Brain pericyte (primary cell): ENCODE measurements around the gene FGFR3.

Experiments used
- DNase-seq: peaks from one replicate; pipeline ENCODE4 v3.0.0-alpha.2; 2012; ENCODE audit warnings: low read depth, low spot score

The FGFR3 gene

DNA sequence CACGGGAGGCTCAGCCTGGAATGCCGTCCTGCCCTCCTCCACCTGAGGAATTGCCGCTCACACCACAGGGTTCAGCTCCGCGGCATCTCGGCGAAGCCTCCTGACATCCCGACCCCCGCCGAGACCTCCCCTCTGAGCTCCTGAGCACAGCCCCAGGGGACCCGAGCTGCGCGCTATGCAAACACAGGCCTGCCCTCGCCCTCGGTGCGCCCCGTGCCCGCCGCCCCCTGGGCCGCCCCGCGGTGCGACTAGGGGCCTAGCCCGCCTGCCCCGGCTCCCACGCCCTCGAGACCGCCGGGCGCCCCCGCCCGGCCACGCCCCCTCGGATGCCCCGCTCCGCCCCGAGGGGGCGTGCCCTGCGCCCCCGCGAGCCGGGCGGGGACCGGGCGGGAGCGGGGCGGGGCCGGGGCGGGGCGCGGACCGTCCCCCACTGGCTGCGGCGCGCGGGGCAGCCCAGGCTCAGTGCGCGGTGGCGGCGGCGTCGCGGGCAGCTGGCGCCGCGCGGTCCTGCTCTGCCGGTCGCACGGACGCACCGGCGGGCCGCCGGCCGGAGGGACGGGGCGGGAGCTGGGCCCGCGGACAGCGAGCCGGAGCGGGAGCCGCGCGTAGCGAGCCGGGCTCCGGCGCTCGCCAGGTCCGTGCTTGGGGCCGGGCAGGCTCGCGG is at the start of gene FGFR3:
FGFR3 (plus strand) TSS at position 462 of the 664 bp plus-strand sequence. CDS start 642 bp downstream, outside the sequence.
- DNase-seq = no peak

DNA sequence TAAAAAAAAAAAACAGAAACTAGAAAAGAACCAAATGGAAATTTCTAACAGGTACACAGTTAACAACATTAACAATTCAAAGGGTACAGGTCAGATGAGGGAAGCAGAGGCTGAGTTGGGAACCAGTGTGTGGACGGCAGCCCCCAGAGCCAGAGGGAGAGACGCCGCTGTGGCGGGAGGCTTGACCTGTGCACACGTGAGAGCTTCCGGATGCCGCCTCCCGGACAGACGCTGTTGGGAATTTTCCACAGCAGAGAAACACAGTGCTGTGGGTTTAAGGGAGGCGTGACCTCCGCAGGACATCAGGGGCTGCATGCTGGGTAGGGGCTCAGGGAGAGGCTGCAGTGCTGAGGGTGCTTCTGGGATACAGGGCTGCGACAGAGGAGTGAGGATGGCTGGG is 49.5 kb upstream of the FGFR3 start:
- no peak for DNase-seq

DNA sequence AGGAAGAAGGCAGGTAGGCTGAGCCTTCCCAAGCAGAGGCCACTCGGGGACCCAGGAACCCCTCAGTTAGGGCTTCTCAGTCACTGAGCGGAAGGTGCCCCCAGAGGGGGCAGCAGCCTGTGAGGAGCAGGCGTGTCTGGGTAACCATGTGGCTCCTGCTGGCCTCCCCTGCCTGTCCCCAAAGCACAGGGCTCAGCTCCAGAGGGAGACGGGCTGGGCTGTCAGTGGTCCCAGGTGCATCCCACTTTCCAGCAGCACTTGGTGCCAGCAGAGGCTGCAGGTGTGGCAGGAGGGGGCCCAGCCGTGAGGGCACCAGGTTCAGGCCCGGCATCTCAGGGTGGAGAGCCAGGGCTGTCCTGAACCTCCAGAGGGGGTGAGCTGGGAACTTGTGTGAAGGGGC is 49.1 kb upstream of the FGFR3 start:
- no peak for DNase-seq

DNA sequence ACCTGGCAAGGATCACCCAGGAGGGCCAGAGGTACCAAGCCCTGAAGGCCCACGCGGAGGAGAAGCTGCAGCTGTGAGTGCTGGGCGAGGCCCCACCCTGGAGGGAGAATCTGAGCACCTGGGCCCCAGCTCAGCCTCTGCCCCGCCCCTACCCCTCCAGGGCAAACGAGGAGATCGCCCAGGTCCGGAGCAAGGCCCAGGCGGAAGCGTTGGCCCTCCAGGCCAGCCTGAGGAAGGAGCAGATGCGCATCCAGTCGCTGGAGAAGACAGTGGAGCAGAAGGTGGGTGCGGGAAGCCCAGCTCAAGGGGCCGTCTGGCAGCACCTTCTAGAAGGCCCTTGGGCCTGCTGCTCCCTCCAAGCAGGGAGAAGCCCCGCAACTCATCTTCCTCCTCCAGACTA is 48.5 kb upstream of the FGFR3 start:
- DNase-seq = no peak

DNA sequence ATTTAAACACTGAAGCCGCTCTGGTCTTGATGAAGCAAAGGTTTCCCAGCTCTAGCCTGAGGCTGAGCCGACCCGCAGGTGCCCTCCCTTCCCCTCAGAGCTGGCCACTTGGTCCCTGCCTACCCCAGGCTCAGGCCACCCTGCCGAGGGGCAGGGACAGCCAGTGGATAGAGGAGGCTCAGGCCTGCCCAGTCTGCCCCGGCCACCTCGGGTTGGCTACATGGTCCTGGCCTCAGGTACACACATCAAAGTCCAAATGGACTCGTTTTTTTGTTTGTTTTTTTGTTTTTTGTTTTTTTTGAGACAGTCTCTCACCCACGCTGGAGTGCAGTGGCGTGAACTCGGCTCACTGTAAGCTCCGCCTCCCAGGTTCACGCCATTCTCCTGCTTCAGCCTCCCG is 47.9 kb upstream of the FGFR3 start:
- no peak for DNase-seq

DNA sequence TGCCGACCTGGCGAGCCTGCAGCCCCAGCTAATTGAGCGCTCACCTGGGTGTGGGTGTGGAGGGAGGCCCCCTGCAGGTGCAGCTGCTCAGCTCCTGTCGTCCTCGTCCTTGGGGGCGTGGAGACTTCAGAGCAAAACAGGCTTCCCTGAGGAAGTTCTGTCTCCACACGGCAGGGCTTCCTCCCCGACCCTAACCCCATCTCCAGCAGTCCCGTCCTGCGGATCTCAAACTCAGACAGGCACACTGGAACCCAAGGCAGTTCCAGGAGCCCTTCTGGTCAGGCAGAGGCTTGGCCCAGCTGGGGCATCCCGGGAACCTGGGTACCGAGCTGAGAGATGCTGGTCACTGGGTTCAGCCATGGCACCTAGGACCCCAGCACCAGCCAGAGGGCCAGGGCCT is 47.4 kb upstream of the FGFR3 start:
- no peak for DNase-seq

DNA sequence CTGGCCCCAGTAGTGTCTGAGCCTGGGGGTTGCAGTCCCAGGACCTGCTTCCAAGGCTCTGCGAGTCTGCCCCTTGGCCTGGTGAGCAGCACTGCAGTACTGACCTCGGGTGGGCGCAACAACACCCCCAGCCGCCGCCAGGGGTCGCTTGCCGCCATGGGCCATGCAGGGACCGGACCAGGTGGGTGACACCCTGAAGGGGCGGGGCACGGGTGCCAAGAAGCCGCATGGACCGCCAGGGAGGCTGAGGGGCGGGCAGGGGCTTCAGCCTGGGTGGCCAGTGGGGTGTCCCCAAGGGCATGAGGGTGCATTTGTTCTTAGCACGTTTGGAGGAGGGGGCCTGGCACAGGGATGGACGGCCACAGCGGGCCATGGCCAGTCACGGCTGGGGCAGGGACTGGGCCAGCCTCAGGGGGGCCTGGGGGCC is 46.8 kb upstream of the FGFR3 start:
- DNase-seq = no peak

DNA sequence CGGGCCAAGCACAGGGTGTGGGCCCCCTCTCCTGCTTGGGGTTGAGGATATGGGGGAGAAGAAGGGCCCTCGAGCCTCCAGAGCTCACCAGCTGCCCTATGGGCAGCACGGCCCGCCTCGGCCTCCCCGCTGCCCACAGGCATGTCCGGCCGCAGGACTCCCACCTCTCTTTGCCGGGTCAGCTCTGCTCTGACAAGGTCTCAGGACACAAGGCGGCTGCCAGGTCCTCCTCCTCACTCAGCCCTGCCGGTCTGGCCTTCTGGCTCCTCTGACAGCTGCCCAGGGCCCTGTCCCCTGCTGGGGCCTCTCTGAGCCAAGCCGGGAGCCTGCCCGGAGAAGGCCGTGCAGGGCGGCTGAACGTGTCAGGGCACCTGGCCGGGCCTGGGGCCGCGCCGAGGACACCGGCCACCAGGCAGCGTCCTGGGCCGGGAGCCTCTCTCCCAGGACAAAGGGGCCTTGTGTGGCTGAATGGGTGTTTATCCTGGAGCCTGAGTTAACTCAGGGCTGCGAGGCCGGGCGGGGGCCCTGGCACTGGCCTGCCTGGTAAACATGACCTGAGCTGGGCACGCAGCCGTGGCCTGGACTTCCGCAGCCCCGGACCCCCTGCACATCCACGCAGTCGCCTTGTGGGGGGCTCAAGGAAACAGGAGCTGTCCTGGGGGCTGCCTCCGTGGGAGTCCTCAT is 46.0 kb upstream of the FGFR3 start:
- DNase-seq = no peak

DNA sequence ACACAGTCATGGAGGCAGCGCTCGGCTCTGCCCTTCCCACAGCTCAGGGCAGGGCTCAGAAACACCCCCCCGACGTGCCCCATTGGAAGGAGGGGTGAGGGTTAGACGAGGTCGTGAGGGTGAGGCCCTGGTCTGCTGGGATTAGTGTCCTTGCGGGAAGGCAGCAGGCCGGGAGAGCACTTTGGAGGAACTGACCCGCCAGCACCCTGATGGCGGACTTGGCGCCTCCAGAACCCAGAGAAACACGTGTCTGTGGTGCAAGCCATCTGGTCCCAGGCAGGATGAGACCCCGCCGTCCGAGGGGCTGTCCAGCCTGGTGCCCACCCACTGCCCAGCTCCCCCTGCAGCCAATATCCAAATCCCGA is 45.5 kb upstream of the FGFR3 start:
- DNase-seq = no peak

DNA sequence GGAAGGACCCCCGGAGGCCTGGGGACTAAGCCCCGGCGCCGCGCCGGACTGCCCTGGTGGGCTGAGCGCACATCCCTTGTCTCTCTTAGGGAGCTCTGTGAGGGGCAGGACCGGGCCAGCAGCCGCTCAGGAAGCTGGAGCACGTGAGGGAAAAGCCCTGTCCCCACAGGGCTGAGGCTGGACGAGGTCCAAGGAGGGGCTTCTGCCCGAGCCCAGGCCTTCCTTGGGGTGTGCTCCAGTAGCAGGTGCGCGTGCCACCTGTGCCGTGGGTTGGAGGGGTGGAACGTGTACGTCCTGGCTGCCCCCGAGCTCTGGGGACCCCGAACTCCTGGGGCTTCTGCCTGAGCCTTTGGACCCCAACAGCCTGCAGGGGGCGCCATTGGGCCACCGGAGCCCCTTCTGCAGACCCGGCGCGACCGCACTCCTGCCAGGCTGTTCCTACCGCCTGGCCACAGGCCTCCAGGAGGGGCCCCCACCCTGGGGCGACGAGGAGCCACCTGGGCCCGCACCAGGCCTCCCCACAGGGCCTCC is 44.6 kb upstream of the FGFR3 start:
- no peak for DNase-seq

DNA sequence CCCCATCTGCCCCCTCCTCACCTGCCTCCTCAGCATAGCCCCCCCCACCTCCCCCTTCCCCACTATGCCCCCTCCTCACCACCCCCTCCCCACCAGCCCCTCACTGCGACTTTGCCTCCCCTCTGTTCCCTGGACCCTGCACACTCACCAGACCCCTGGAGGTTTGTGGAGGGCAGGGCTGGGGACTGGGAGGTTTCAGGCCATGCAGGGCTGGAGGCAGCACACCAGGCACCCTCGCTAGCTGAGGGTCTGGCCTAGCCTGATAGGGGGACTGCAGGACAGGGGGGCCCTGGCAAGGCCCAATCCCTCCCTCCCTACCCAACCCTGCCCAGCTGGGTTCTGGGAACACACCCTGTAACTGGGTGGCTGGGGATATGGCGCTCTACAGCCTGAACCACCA is 43.7 kb upstream of the FGFR3 start:
- no peak for DNase-seq

DNA sequence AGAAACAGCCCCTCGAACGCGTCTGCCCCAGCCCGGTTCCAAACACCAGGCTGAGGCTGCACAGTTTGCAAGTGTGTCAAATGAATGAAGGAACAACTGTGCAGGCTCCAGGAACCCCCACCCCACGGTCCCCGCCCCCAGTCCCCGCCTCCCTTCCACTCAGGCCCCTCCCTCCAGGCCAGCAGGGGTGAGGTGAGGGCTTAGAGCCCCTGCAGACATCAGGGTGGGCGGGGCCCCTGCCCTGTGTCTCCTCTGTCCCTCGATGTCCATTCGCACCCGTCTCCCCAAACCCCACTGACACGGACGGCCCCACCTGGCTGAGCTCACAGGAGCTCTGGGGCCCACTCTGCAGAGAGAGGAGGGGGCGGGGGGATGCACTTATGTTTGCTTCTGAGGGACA is 43.3 kb upstream of the FGFR3 start:
- DNase-seq = no peak

DNA sequence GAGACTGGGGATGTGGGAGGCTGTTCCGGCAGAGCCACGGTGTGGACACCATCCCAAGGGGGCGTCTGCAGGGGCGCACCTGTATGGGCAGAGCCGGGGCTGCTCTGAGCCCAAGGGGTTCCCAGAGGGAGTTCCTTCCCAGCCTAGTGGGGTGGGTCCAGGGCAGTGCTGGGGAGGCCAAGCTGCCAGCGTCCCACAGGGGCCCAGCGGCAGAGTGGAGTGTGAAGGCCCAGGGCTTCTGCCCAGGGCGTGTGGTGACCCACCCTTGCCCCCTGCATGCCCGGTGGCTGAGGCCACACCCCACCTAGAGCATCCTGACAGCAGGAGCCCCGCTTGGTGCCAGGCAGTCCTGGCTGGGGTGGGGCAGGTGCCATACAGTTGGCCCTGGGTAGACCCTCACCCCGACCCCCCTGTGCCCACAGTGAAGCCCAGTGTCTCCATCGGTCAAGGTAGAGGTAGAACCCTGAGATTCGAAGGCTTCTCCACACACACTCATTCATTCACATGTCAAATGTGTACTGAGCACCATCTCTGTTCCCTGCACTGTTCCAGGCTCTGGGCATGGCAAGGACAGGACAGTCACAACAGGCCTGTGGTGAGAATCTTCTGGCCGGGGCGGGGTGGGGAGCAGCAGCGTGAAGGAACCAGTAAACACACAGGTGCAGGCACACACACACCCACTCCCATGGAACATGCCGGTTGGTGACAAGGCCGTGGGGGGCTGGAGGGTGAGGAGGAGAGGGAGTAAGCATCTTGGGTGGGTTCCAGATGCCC is 42.5 kb upstream of the FGFR3 start:
- DNase-seq = no peak

DNA sequence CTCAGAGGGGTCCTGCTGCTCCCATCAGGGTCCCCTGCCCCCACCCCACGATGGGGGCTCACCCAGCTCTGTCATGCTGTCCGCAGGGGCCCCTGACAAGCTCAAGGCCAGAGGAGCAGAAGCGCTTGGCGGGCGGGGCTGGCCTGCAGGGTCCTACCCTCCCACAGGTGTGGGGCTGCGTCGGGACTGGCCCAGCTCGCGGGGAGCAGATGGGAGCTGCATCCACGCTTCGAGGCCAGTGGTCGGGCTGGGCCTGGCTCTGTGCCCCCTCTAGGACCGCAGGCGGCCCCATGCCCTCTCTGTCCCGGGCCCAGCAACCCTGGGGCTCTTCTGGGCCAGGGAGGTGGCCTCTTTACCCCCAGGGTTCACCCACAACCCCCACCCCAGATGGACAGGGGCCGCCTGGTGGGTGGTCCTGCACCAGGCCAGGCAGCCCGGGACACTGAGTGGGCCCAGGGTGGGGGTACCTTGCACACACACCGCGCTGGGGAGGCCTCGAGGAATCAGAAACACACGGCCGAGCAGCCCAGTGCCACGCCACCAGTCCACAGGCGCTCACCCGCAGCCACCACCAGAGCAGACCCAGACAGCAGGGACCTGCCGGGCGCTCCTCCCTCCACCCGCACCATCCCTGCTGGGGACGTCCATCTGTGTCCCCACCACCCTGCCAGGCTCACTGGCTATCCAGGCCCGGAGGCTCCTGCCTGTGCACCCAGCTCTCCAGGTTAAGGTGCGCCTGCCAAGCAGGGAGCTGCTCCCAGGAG is 41.8 kb upstream of the FGFR3 start:
- no peak for DNase-seq

DNA sequence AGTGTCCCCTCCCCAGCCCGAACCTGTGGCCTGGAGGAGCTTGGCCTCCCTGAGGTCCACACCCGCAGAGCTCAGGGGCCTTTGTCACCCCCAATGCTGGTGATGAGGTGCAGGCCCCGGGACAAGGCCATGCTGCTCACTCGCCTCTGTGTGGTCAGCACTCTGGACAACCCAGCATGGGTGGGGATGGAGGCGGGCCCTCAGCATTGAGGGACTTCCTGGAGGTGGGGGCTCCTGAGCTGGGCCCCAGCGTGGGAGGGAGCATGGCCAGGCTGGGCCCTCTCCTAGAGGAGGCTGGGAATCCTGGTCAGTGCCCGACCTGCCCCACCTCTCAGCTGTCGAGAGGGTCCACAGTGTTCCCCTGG is 41.2 kb upstream of the FGFR3 start:
- no peak for DNase-seq

DNA sequence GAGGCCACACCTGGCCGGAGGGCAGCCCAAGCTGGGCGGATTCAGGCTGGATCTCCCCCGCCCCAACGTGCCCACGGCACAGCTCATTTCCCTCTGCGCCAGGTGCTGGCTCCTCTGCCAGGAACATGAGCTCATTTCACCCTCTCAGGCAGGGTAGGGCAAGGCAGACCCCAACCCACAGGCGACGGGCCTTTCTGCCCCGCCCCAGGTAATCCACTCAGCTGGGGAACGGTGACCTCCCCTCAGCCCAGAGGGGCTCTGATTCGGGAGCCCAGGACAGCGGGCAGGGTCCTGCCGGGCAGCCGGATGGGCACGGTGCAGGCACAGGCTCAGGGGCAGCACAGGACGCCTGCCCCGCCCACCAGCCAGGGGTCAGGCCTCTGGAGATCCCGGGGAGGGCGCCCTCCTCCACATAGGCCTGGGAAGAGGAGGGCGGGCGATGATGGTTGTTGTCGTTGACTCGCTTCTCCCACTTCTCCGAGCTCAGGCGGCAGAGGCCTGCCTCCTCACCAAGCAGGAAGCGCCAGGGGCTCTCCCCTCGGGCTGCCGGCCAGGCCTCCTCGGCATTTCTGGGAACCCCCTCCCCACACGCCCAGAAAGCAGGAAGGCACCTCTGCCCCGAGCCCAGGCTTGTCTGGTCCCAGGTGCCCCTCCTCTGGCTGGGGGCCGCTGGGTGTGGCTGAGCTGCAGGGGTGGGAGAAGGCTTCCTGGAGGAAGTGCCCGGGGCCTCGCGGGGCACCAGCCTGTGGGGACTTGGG is 40.6 kb upstream of the FGFR3 start:
- no peak for DNase-seq

DNA sequence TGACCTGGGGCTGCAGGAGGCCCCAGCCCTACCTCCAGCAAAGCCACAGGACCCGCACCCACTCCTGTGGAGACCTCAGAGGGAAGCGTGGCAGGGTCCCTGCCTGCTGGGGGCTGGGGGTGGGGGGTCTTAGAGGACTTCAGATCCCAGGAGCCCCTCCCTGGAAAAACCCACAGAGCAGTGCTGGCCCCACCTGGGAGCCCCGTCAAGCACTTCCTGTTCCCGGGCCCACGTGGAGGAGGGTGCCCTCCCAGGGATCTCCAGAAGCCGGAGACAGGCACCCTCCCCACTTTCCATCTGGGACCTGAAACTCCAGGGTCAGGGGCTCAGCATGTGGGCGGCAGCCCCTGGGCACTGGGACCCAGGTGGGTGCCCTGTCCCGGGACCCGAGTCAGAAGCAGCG is 39.8 kb upstream of the FGFR3 start:
- DNase-seq = no peak

DNA sequence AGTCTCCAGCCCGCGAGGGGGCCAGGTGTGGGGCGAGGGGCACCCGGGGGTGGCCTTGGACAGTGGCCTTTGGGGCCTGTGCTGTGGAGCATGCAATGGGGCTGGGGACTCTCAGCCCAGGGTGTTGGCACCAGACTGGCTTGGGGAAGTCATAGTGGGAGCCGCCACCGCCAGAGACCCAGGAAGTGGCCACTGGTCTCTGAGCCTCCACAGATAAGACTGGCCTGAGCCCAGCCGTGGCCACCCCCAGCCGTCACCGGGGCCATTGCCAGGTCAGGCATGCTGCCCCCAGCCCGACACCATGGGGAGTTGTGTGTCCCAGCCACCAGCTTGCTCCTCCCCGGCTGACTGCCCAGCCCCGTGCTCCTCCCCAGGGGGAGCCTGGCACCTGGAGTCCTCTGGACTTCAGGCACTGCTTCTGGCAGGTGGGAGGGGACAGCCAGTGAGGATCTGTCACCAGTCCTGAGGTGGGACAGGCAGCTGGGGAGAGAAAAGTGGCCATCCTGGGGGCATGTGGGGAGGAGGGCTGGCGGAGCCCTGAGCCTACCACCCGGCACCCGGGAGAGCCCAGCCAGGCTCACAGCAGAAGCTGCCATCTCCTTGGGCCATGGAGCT is 39.3 kb upstream of the FGFR3 start:
- no peak for DNase-seq

DNA sequence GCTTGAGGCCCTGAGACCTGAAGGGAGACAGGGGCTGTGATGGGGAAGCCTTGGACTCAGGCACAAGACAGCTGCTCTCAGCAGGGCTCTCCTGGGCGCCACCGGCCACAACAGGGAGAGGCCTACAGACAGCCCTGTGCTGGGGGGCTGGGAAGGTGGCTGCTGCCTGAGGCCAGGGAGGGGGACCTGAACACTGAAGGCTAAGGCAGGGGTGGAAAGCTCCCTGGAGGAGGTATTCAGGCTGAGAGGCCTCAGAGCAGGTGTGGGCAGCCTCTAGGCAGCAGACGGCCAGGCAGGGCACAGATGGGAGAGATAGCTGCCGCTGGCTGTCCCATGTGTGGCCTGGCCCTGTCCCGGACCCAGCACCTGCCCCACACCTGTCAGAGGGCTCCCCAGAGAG is 38.8 kb upstream of the FGFR3 start:
- no peak for DNase-seq

DNA sequence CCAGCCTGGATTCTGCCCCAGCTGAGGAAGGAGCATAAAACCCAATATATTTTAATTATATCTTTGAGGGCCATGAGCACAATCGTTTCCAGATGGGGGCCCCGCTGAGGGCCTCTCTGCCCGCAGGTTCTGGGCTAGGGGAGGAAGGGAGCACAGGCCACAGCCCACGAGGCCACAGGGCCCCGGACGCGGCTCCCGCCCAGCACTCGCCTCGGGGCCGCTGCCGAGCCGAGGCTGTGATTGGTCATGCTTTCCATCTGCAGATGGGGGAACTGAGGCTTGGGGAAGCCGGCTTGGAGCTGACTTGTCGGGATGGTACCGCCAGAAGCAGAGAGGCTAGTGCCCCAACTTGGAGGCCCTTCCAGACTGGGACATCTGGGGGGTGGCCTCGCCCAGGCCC is 37.8 kb upstream of the FGFR3 start:
- no peak for DNase-seq

DNA sequence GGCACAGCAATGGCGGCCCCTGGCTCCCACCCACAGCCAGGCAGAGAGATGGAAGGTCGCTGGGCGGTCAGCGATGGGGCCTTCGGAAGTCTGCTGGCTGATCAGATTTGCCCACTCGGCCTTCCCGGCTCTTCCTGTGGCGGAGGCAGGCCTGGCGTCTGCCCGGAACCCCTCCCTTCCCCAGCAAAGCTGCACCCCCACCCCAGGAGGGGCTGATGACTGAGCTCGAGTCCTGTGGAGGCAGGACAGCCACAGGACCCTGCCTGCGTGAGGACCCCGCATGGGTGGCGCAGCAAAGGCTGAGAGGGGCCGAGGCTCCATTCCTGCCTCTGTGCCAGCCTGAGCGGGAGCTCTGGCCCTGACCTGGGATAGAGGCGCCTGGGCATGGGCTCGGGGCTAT is 37.0 kb upstream of the FGFR3 start:
- DNase-seq = no peak
